GM10266 (cell line): ENCODE results near the gene MYLK.

ENCODE experiments used
- DNase-seq: peaks from one replicate; pipeline ENCODE4 v3.0.0; 2012; ENCODE audit errors: extremely low spot score
- TF ChIP-seq, protein P1 (sequence below): IDR thresholded peaks from 2 replicates; pipeline ENCODE4 v1.5.1; 2012; ENCODE audit warnings: mild to moderate bottlenecking, low read depth; ENCODE audit not compliant: control insufficient read depth, insufficient read depth; ENCODE audit errors: missing control alignments

MYLK gene

DNA sequence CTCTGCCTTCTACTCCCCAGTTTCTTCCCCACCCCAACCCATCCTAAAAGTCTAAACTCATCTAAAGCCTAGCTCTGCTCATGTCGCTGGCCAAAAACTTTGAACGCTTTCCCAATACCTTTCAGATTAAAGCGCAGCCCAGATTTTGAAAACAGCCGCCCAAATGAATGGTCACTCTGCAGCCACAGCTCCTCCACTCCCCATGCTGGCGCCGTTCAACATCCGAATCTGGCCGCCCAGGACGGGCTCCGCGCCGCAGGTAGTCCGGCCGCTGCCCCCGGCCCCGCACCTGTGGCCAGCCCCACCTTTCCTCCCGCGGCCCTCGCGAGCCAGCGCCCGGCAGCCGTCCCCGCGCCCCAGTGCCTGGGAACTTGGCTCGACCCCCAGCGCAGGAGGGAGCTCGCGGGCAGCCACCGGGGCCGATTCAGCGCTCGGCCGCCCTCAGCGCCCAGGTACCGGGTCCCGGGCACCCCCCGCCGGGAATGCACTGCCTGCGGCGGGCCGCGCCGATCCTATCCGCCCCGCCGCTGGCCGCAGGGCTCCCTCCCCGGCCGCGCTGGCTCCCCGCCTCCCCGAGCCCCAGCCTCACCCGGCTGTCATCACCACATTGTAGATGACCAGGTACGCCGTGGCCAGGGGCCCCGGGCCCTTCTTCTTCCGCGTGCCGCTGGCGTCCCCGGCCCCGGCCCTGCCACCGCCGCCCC is 299.7 kb downstream of the MYLK start:
- TF ChIP-seq, protein P1, sequence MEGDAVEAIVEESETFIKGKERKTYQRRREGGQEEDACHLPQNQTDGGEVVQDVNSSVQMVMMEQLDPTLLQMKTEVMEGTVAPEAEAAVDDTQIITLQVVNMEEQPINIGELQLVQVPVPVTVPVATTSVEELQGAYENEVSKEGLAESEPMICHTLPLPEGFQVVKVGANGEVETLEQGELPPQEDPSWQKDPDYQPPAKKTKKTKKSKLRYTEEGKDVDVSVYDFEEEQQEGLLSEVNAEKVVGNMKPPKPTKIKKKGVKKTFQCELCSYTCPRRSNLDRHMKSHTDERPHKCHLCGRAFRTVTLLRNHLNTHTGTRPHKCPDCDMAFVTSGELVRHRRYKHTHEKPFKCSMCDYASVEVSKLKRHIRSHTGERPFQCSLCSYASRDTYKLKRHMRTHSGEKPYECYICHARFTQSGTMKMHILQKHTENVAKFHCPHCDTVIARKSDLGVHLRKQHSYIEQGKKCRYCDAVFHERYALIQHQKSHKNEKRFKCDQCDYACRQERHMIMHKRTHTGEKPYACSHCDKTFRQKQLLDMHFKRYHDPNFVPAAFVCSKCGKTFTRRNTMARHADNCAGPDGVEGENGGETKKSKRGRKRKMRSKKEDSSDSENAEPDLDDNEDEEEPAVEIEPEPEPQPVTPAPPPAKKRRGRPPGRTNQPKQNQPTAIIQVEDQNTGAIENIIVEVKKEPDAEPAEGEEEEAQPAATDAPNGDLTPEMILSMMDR: no peak
- DNase-seq: peak; percentile 56

DNA sequence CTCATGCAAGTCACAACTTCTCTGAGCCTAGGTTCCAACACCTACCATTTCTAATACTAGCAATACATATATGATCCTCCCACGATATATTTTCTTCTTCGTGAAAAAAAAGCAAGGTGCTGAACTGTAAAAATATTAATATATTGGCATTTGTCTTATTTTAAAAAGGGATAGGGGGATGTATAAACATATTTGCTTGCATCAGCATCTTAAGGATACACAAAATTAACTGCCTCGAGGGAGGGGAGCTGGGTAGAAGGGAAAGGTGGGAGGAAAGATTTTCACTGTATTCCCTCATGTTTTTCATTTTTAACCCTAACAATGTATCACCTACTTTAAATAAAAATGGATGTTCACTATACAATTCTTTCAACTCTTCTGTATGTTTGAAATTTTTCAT is 300.6 kb downstream of the MYLK start:
- TF ChIP-seq, protein P1: no peak
- DNase-seq: no peak

DNA sequence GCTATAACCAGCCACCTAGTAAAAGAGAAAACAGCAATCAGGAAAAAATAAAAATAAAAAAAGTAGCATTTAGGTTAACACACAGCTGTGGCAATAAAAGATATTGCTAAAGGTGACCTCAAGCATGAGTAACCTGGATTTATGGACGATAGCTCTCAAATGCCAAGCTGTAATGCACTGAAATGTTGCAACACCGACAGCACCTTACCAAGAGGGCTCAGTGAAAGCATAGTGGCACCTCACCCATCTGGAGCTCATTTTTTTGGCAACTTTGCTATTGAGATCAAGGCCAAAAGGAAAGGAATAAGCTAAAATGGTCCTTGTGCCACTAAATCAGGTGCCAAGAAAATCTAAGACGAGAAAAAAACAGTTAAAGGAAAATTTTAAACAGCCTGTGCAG is 301.8 kb downstream of the MYLK start:
- TF ChIP-seq, protein P1: no peak
- DNase-seq: no peak

DNA sequence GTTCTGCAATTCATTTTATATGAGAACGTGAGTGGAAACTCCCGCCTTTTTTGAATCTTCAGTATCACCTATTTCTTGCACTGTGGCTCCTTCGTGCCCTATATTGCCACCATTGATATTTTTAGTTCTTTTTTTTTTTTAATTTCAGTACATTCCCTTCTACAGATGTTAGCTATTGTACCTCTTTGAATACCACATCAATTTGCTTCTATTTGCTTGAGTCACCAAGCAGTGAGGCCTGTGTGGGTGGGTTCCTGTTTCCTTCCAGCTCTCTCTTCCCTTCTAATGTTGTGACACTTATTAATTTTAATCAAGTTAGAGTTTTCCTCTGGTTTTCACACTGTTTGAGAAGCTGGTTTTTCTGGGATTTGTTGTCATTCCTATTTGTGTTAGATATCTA is 308.0 kb downstream of the MYLK start:
- peak; percentile 35 for DNase-seq
- TF ChIP-seq, protein P1: no peak

DNA sequence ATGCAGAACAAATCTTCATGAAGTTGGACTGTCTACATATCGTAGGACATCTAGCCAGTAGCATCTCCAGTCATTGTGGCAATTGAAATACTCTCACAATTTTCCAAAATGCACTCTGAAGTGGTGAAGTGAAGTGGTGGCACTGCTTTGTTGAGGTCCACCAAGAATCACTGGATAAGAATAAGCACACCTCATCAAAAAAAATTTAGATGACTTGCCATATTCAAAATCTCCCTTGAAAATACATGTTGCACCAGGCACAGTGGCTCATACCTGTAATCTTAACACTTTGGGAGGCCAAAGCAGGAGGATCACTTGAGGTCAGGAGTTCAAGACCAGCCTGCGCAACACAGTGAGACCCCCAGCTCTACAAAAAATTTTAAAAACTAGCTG is 312.2 kb downstream of the MYLK start:
- no peak for DNase-seq
- TF ChIP-seq, protein P1: no peak

DNA sequence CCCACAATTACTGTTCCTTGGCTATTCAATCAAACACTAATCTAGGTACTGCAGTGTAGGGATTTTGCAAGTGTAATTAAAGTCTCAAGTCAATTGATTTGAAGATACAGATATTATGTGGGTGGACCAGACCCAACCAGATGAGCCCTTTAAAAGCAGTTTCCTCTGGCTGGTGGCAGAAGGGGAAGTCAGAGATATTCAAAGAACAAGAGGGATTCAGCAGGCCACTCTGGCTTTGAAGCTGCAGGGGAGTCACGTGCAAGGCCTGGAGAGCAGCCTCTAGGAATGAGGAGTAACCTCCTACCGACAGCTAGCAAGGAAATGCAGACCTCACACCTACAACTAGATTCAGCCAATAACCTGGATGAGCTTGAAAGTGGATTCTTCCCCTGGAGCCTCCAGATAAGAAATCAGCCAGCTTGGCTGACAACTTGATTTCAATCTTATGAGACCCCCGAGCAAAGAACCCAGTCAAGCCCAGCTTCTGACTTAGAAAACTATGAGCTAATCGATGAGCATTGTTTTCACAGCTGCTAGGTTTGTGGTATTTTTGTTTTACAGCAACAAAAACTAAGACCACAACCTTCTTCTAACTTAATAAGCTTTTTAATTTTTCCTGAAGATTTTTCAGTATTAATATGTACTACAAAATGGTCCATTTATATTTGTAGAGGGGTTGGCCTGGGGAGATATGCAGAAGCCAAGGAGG is 312.7 kb downstream of the MYLK start:
- TF ChIP-seq, protein P1: no peak
- no peak for DNase-seq

DNA sequence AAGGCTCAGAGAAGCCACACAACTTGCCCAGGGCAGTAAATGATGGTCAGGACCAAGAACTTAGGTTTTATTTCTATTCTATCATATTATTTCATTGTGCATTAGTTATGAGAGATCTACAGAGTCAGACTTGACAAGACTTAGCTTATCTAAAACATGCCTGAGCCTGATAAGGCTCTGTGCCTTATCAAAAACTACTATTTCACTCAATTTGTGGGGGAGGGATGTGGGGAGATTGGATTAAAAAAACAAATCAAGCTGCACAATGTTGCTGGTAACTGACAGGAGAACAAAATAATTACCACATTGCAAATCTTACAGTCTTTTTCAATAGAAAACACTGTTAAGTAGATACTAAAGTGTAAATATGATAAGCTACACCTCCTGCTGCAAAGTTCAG is 315.3 kb downstream of the MYLK start:
- no peak for DNase-seq
- TF ChIP-seq, protein P1: no peak
